Lower leg skin (tissue), 3 donors: ENCODE results near the gene YIPF2.

Experiments used
- POLR2A ChIP-seq, 2 donors: fragments of 450-650 bp; IDR thresholded peaks; one replicate each; pipeline ENCODE4 v1.6.1; 2016 to 2017; ENCODE audit warnings: antibody characterized with exemption in 2 of 2, mild to moderate bottlenecking in 1 of 2, moderate library complexity in 1 of 2
- TF ChIP-seq, protein P1 (sequence below), 3 donors: fragments of 450-650 bp; IDR thresholded peaks; one replicate each; pipeline ENCODE4 v1.5.1; 2016; ENCODE audit warnings: antibody characterized with exemption in 3 of 3, mild to moderate bottlenecking in 3 of 3, moderate library complexity in 2 of 3

DNA sequence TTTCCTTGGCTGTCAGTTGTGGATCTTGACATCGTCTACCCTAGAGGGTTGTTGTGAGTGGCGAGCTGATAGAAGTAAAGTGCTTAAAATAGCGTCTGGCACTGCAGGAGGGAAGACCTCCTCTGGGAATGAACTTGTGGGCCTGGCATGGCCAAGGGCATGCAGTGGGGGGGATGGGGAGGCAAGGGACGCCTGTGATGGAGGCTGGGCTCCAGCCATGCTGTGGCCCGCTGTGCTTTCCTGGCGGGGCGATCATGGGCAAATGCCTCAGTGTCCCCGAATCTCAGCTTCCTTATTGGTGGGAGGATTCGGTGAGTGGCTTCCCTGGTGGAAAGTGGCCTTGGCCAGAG, 46.4 kb downstream of the YIPF2 start:
- TF ChIP-seq, protein P1, sequence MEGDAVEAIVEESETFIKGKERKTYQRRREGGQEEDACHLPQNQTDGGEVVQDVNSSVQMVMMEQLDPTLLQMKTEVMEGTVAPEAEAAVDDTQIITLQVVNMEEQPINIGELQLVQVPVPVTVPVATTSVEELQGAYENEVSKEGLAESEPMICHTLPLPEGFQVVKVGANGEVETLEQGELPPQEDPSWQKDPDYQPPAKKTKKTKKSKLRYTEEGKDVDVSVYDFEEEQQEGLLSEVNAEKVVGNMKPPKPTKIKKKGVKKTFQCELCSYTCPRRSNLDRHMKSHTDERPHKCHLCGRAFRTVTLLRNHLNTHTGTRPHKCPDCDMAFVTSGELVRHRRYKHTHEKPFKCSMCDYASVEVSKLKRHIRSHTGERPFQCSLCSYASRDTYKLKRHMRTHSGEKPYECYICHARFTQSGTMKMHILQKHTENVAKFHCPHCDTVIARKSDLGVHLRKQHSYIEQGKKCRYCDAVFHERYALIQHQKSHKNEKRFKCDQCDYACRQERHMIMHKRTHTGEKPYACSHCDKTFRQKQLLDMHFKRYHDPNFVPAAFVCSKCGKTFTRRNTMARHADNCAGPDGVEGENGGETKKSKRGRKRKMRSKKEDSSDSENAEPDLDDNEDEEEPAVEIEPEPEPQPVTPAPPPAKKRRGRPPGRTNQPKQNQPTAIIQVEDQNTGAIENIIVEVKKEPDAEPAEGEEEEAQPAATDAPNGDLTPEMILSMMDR (IDR thresholded peaks at IDR 0.05), result no peak
- no peak for TF ChIP-seq POLR2A (IDR thresholded peaks at IDR 0.05)
